Embryonic facial prominence (tissue), 1 donor: ENCODE results near the gene OPCML.

ENCODE experiments used
- DNase-seq: peaks from one replicate; pipeline ENCODE4 v3.0.0-alpha.2; 2016; ENCODE audit errors: extremely low spot score

Gene OPCML

GRCh38 chr11:132895340-132895739 lies 637.0 kb downstream of the OPCML start:
- DNase-seq = no peak

GRCh38 chr11:132894606-132895005 lies 637.7 kb downstream of the OPCML start:
- DNase-seq = no peak

GRCh38 chr11:132892876-132893275 lies 639.4 kb downstream of the OPCML start:
- no peak for DNase-seq

- no peak for DNase-seq
Measured at GRCh38 chr11:132888226-132888625, 644.1 kb downstream of the OPCML start.

GRCh38 chr11:132886335-132886734 lies 646.0 kb downstream of the OPCML start:
- no peak for DNase-seq

GRCh38 chr11:132883241-132883640 lies 649.1 kb downstream of the OPCML start:
- no peak for DNase-seq

- no peak for DNase-seq
Measured at GRCh38 chr11:132881622-132882021, 650.7 kb downstream of the OPCML start.

- DNase-seq = no peak
Measured at GRCh38 chr11:132878111-132878510, 654.2 kb downstream of the OPCML start.

- no peak for DNase-seq
Measured at GRCh38 chr11:132876705-132877104, 655.6 kb downstream of the OPCML start.

- no peak for DNase-seq
Measured at GRCh38 chr11:132876239-132876638, 656.1 kb downstream of the OPCML start.

GRCh38 chr11:132874638-132875037 lies 657.7 kb downstream of the OPCML start:
- no peak for DNase-seq

GRCh38 chr11:132873841-132874240 lies 658.5 kb downstream of the OPCML start:
- no peak for DNase-seq

GRCh38 chr11:132872211-132872610 lies 660.1 kb downstream of the OPCML start:
- no peak for DNase-seq

GRCh38 chr11:132866783-132867545 lies 665.3 kb downstream of the OPCML start:
- no peak for DNase-seq

- DNase-seq = no peak
Measured at GRCh38 chr11:132865623-132866022, 666.7 kb downstream of the OPCML start.

GRCh38 chr11:132864811-132865576 lies 667.3 kb downstream of the OPCML start:
- DNase-seq = no peak

GRCh38 chr11:132862933-132863332 lies 669.4 kb downstream of the OPCML start:
- DNase-seq = no peak

GRCh38 chr11:132862137-132862536 lies 670.2 kb downstream of the OPCML start:
- no peak for DNase-seq

GRCh38 chr11:132859306-132859705 lies 673.0 kb downstream of the OPCML start:
- no peak for DNase-seq

- DNase-seq = no peak
Measured at GRCh38 chr11:132858223-132858622, 674.1 kb downstream of the OPCML start.

- no peak for DNase-seq
Measured at GRCh38 chr11:132856032-132856431, 676.3 kb downstream of the OPCML start.

GRCh38 chr11:132855516-132855915 lies 676.8 kb downstream of the OPCML start:
- DNase-seq = no peak

GRCh38 chr11:132853886-132854285 lies 678.4 kb downstream of the OPCML start:
- no peak for DNase-seq
